Transverse colon (tissue), 1 donor: ENCODE measurements around the gene KCTD2.
"Not testable (repeated sequence)": the region's sequence is repeated elsewhere in the genome, so short reads cannot be mapped to it uniquely, and the experiment has no call there.

Experiments used
- EP300 ChIP-seq: sonication (generic); formaldehyde crosslinking; IDR thresholded peaks from one replicate; pipeline ENCODE4 v1.6.1; 2017; ENCODE audit warnings: antibody characterized with exemption, low read depth
- POLR2A ChIP-seq: fragments of 450-650 bp; IDR thresholded peaks from one replicate; pipeline ENCODE4 v1.6.1; 2016; ENCODE audit warnings: antibody characterized with exemption, mild to moderate bottlenecking, moderate library complexity

GRCh38 chr17:75006084-75006483 is 40.9 kb upstream of the KCTD2 start:
- TF ChIP-seq EP300, POLR2A: not testable (repeated sequence)
